Measurements from ENCODE around the gene RNU6-9. TPM values are rescaled to one million over a fixed set of nuclear protein-coding genes. Genes with fewer than 3 reads are reported as not detected.

Gene RNU6-9
- total RNA-seq, 1 donor from 2014 or later = not detected

DNA sequence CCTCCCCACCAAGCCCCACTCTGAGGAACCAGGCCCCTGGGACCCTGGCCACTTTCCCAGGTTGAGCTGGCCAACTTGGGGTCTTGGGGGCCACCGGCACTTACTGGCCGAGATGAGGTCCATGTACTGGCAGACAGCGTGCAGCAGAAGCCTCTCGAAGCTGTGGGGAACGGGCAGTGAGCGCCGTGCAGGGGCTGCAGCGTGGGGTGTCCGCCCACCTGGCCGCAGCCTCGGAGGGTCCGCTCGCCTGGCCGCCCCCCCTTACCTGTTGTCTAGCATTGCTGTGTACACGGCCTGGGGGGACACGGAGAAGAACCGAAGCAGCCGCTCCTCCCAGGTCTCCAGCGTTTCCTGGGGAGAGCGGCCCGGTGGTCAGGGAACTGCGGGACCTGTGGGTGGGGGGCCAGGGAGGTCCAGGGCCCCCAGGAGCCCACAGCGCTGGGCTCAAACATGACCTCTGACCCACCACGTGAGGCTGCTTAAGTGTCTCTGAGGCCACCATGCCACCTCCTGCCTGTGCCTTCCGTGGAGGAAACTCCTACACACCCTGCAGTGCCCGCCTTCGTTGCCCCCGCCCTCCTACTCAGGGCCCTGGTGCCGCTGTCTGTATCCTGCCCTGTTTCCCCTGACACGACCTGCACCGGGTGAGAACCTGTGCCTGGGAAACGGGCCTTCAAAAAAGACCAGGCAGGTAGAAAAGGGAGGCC lies 6.2 kb downstream of the RNU6-9 start:
- Histone ChIP-seq H3K9me3 (no peaks in the 10 kb centered on the region), H3K4me3 (no peak overlapping the region), H3K27ac (no peak overlapping the region), H3K36me3 (peaks cover 7 to 31% of the 10 kb centered on the region in 2 donors), H3K27me3 (no peaks in the 10 kb centered on the region), H3K4me1 (no peaks in the 10 kb centered on the region)
- no peak for DNase-seq (ENCODE audit: low spot score in 2 of 2)
- intact Hi-C loops (cut with DNase I) = no loop called here
- TF ChIP-seq, protein P1, sequence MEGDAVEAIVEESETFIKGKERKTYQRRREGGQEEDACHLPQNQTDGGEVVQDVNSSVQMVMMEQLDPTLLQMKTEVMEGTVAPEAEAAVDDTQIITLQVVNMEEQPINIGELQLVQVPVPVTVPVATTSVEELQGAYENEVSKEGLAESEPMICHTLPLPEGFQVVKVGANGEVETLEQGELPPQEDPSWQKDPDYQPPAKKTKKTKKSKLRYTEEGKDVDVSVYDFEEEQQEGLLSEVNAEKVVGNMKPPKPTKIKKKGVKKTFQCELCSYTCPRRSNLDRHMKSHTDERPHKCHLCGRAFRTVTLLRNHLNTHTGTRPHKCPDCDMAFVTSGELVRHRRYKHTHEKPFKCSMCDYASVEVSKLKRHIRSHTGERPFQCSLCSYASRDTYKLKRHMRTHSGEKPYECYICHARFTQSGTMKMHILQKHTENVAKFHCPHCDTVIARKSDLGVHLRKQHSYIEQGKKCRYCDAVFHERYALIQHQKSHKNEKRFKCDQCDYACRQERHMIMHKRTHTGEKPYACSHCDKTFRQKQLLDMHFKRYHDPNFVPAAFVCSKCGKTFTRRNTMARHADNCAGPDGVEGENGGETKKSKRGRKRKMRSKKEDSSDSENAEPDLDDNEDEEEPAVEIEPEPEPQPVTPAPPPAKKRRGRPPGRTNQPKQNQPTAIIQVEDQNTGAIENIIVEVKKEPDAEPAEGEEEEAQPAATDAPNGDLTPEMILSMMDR (IDR thresholded peaks at IDR 0.05) = no peak

DNA sequence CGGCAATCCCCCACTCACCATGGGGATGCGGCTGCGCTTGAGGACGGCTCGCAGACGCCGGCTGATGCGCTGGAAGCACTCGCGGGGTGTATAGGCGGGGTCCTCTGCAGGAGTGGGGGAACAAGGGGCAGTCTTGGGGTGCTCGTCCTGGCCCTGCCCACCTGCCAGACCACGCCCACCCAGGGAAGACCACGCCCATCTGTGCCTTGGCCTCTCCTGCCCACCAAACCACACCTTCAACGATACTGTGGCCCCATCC lies 6.7 kb downstream of the RNU6-9 start:
- H3K9me3 ChIP-seq = no peaks in the 10 kb centered on the region
- TF ChIP-seq, protein P1 (IDR thresholded peaks at IDR 0.05) = no peak
- no peaks in the 10 kb centered on the region for H3K27me3 ChIP-seq
- intact Hi-C loops (cut with DNase I) = no loop called here
- H3K4me3 ChIP-seq = no peak overlapping the region
- no peaks in the 10 kb centered on the region for H3K4me1 ChIP-seq
- H3K36me3 ChIP-seq = peaks cover 7 to 31% of the 10 kb centered on the region in 2 donors
- no peak for DNase-seq (ENCODE audit: low spot score in 2 of 2)
- no peak overlapping the region for H3K27ac ChIP-seq

DNA sequence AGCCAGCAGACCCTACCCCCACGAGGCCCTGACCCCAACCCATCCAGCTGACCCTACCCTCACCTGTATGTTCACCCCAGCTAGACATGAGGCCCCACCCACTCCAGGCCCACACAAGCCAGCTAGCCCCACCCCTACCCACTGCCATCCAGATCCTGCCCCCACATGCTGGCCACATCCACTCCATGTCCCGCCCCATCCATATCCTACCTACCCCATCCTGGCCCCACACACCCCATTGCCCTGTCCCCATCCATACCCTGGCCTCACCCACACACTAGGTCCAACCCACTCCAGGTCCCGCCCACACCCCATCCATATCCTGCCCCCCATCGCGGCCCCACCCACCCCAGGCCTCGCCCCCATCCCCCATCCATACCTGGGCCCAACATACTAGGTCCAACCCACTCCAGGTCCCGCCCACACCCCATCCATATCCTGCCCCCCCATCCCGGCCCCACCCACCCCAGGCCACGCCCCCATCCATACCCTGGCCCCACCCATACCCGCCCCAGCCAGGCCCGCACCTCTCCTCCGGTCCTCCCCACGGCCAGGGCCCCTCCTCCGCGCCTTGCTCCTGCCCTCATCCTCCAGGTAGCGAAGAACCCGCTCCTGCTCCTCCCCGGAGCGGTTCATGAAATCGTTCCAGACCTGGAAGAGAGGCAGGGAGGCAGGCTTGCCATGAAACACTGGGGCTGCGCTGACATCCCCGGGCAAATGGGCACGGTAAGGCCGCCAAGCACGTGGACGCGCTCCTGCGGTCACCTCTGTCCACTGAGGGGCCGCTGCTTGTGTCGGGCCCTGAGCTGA lies 7.2 kb downstream of the RNU6-9 start:
- no peaks in the 10 kb centered on the region for H3K27me3 ChIP-seq
- H3K27ac ChIP-seq = no peak overlapping the region
- H3K36me3 ChIP-seq = peaks cover 7 to 31% of the 10 kb centered on the region in 2 donors
- H3K4me1 ChIP-seq = no peaks in the 10 kb centered on the region
- H3K9me3 ChIP-seq = no peaks in the 10 kb centered on the region
- H3K4me3 ChIP-seq = no peak overlapping the region
- intact Hi-C loops (cut with DNase I) = no loop called here
- TF ChIP-seq, protein P1 (IDR thresholded peaks at IDR 0.05) = no peak
- DNase-seq (ENCODE audit: low spot score in 2 of 2) = no peak

DNA sequence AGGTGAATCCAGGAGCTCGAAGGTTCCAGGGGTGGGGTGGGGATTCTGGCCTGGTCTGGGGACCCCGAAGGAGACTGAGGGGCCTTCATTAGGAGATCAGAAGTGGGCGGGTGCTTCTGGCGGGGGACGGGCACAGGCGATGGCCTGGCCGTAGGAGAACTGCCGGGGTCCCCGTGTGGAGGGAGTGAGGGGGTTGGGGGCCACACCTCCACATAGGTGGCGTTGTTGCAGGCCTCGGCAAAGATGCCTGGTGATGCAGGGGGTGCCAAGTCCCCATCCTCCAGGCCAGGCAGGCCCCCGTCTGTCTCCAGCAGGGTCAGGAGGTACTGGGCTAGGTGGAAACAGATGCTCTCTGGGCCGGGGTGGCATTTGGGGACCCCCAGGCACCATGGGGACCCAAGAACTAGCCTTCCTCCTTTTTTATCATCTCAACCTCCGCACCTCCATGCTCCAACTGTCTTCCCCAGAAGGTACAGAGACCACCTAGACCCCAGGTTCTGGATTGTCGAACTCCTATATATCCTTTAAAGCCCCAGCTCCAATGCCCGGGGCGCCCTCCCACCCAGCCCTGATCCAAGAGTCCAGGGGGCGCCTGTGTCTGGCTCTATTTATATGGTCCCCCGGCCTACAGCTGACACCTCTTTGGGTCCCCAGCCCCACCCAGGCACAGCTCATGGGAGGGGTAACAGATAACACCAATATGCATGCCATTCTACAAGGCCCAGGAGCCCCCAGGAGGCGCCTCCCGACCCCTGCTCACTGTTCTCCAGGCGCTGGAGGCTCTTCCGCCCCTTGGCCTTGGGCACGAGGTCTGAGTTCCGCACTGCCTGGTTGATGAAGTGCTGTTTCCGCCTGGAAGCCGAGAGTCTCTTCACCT lies 8.2 kb downstream of the RNU6-9 start:
- Histone ChIP-seq H3K4me3 (no peak overlapping the region), H3K27me3 (no peaks in the 10 kb centered on the region), H3K36me3 (peaks cover 7 to 31% of the 10 kb centered on the region in 2 donors), H3K27ac (no peak overlapping the region), H3K9me3 (no peaks in the 10 kb centered on the region), H3K4me1 (no peaks in the 10 kb centered on the region)
- TF ChIP-seq, protein P1 (IDR thresholded peaks at IDR 0.05) = no peak
- intact Hi-C loops (cut with DNase I) = no loop called here
- DNase-seq (ENCODE audit: low spot score in 2 of 2) = no peak

GRCh38 chr19:902093-902370 lies 8.7 kb downstream of the RNU6-9 start:
- peaks cover 7 to 31% of the 10 kb centered on the region in 2 donors for H3K36me3 ChIP-seq
- H3K27ac ChIP-seq = no peak overlapping the region
- intact Hi-C loops (cut with DNase I) = no loop called here
- no peak for DNase-seq (ENCODE audit: low spot score in 2 of 2)
- no peak overlapping the region for H3K4me3 ChIP-seq
- H3K4me1 ChIP-seq = no peaks in the 10 kb centered on the region
- TF ChIP-seq, protein P1 (IDR thresholded peaks at IDR 0.05) = no peak
- H3K27me3 ChIP-seq = no peaks in the 10 kb centered on the region
- H3K9me3 ChIP-seq = no peaks in the 10 kb centered on the region

Data from ascending aorta (tissue), 2 donors.